Measurements from ENCODE around the gene GGACT. TPM values are rescaled to one million over a fixed set of nuclear protein-coding genes. Genes with fewer than 3 reads are reported as not detected.

GGACT gene
- total and polyA plus RNA-seq, 2 of the 8 experiments (the other 6 are each of a cell fraction or from before 2014, with no cell fraction given) = 1.1 to 1.5 TPM

- Histone ChIP-seq H3K14ac (ENCODE audit: insufficient read length) (no peak overlapping the region), H3K4me3 (ENCODE audit: extremely low read depth in 1 of 4, insufficient read depth in 2 of 4, low read depth in 3 of 4, low read length in 4 of 4) (no peak overlapping the region), H4K8ac (ENCODE audit: extremely low read depth, insufficient read depth, low read length) (no peak overlapping the region), H3K79me1 (ENCODE audit: low read depth, low read length) (no peaks in the 10 kb centered on the region), H2BK20ac (ENCODE audit: low read length) (no peak overlapping the region), H4K20me1 (replicated peaks in 1 of 2; ENCODE audit: control insufficient read depth in 1 of 2, insufficient read depth in 2 of 2, low read length in 2 of 2) (no peaks in the 10 kb centered on the region), H3K4ac (replicated peaks; ENCODE audit: insufficient read length, low read depth, low read length) (no peak overlapping the region), H2AFZ (ENCODE audit: low read length) (no peak overlapping the region), H3K23ac (ENCODE audit: insufficient read length) (no peak overlapping the region), H2AK5ac (ENCODE audit: low read depth, low read length) (no peak overlapping the region), H3K4me1 (replicated peaks in 1 of 4; ENCODE audit: control insufficient read depth in 3 of 4, insufficient read depth in 4 of 4, low read length in 3 of 4) (peaks cover 0 to 6% (median 2%) of the 10 kb centered on the region in 4 experiments; a peak in 2 of 7 replicates), H3K18ac (ENCODE audit: extremely low read depth, low read length) (no peak overlapping the region), H3K4me2 (ENCODE audit: insufficient read depth in 1 of 2, low read depth in 2 of 2, low read length in 2 of 2) (no peak overlapping the region), H3K79me2 (ENCODE audit: control insufficient read depth in 1 of 2, insufficient read depth in 2 of 2, low read length in 2 of 2) (no peaks in the 10 kb centered on the region), H3K36me3 (ENCODE audit: control insufficient read depth in 2 of 4, insufficient read depth in 4 of 4, low read length in 3 of 4) (peaks cover 2 to 55% (median 31%) of the 10 kb centered on the region in 4 experiments; a peak in 6 of 8 replicates), H3K9me3 (ENCODE audit: insufficient read depth in 2 of 2, low read depth in 1 of 2, low read length in 1 of 2) (no peaks in the 10 kb centered on the region), H2BK15ac (ENCODE audit: low read length) (no peak overlapping the region), H3K23me2 (ENCODE audit: low read depth, low read length) (no peaks in the 10 kb centered on the region; the same call in 1 of the 2 replicates), H4K91ac (replicated peaks; ENCODE audit: insufficient read length, low read length) (no peak overlapping the region), H2BK5ac (ENCODE audit: low read depth, low read length) (no peak overlapping the region), H3K9ac (replicated peaks in 1 of 4; ENCODE audit: extremely low read depth in 1 of 4, low read depth in 3 of 4, low read length in 3 of 4) (no peak overlapping the region), H2BK12ac (ENCODE audit: low read depth, low read length) (no peak overlapping the region), H4K5ac (ENCODE audit: insufficient read length, low read depth, low read length) (no peak overlapping the region), H3K27me3 (replicated peaks in 1 of 4; ENCODE audit: control insufficient read depth in 3 of 4, extremely low read depth in 1 of 4, insufficient read depth in 3 of 4, low read length in 3 of 4) (no peaks in the 10 kb centered on the region), H3K56ac (replicated peaks; ENCODE audit: insufficient read length, low read depth, low read length) (no peak overlapping the region), H2BK120ac (replicated peaks; ENCODE audit: low read depth, low read length) (no peak overlapping the region), H3K27ac (ENCODE audit: low read depth, low read length) (no peak overlapping the region)
- ChIA-PET POLR2A (ENCODE audit: partially characterized antibody) (interaction anchor here (0.6 to 0.8 kb wide), 2 partner anchors 12 to 16 kb away, joined by 3 read pairs; no protein-coding TSS in a partner anchor), CTCF (ENCODE audit: partially characterized antibody) (interaction anchor here (0.9 to 1.4 kb wide), 4 partner anchors 8 to 13 kb away, joined by 3 to 6 read pairs (median 3); no protein-coding TSS in a partner anchor)
- WGBS, 2 experiments (ENCODE audit: extremely low coverage in 1 of 2, insufficient coverage in 1 of 2, insufficient read length in 1 of 2, insufficient replicate concordance in 2 of 2, low coverage in 1 of 2, low lambda C conversion rate in 2 of 2, missing lambda C conversion rate in 1 of 2) = 100% methylated on average over 2 of the region's 2 CpGs; no CpG with 5 or more reads in 1 of the 2 experiments
- FAIRE-seq = no peak
- no peak for DNase-seq (ENCODE audit: low read depth in 1 of 2, low spot score in 2 of 2)
- TF ChIP-seq RFX5 (IDR thresholded peaks at IDR 0.05; ENCODE audit: borderline replicate concordance, low read depth, low read length) = no peak
- TF ChIP-seq CHD1 (IDR thresholded peaks at IDR 0.05; ENCODE audit: low read depth, low read length) = no peak
- TF ChIP-seq TAF1 (IDR thresholded peaks at IDR 0.05; ENCODE audit: low read depth, low read length) = no peak
- no peak for TF ChIP-seq SP4 (IDR thresholded peaks at IDR 0.05; ENCODE audit: low read length)
- no peak for TF ChIP-seq ZNF274 (IDR thresholded peaks at IDR 0.05; ENCODE audit: borderline replicate concordance, extremely low read depth, low read length)
- no peak for TF ChIP-seq GABPA (IDR thresholded peaks at IDR 0.05; ENCODE audit: borderline replicate concordance, insufficient read depth, low read length)
- no peak for TF ChIP-seq PHF8 (conservative IDR thresholded peaks at IDR 0.05; ENCODE audit: low read depth, low read length)
- TF ChIP-seq CTCF (IDR thresholded peaks at IDR 0.05; ENCODE audit: control extremely low read depth in 1 of 3, insufficient read depth in 1 of 3, low read depth in 1 of 3, low read length in 3 of 3) = no peak
- no peak for TF ChIP-seq SAP30 (IDR thresholded peaks at IDR 0.05; ENCODE audit: insufficient read depth, insufficient replicate concordance, low read length)
- TF ChIP-seq KDM1A (IDR thresholded peaks at IDR 0.05; ENCODE audit: borderline replicate concordance, low read length) = no peak
- TF ChIP-seq CTBP2 (IDR thresholded peaks at IDR 0.05; ENCODE audit: borderline replicate concordance, insufficient read depth, insufficient read length, low read length) = no peak
Measured at GRCh38 chr13:100633461-100633860, 44.9 kb upstream of the GGACT start.

Measured in H1 (cell line).